Myocyte (in vitro differentiated cells): Measurements from ENCODE around the gene ARL6IP4. TPM values are rescaled to one million over a fixed set of nuclear protein-coding genes. Genes with fewer than 3 reads are reported as not detected.
"Not testable (repeated sequence)": the region's sequence is repeated elsewhere in the genome, so short reads cannot be mapped to it uniquely, and the experiment has no call there.

Source experiments
- DNase-seq: peaks from one replicate; pipeline ENCODE4 v3.0.0-alpha.2; 2012; ENCODE audit warnings: low read depth
- polyA plus RNA-seq: library from polyadenylated mRNA; unstranded; fragments of >200 nt; gene quantifications from one replicate; pipeline ENCODE4 v1.2.1, GENCODE V29; 2012; ENCODE audit warnings: missing spikeins
- total RNA-seq: library from RNA; depleted of rRNA; stranded (reverse); fragments of >200 nt; gene quantifications from 2 replicates; pipeline ENCODE4 v1.2.3, GENCODE V29; 2014

The ARL6IP4 gene
- 189 and 192 TPM in 2 replicates for total RNA-seq
- 184 TPM for polyA plus RNA-seq

DNA sequence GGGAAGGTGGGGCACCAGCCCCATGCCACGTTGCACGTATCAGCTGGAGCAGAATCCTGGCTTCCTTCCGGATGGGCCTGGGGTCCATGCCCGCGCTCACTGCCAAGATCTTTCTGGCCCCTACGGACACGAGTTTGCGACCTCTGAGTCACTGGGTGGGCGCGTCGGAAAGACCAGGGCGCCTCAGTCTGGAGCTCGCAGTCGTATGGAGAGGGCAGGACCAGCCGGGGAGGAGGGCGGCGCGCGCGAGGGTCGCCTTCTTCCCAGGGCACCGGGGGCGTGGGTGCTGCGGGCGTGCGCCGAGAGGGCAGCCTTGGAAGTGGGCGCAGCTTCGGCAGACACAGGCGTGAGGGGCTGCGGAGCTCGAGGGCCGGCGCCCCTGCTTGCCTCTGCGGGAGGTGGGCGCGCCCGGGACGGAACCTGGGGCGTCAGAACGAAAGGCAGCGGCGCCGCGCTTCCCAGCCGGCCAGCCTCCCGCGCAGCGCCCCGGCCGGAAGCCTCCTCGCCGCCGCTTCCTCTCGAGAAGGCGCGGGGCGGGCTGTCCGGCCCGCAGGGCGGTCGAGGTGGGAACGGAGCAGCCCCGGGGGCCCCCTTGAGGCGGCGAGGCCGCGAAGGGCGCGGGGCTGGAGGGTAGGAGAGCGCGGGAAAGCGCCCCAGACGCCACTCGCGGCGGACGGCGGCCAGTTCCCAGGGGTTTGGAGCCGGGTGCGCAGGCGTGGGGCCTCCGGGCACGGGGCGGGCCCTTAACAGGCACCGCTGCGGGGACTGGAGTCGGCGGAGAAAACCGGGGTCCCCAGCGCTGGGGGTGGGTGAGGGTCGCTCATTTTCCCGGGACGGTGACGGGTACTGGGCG, at the start of gene ARL6IP4:
TSS of gene ARL6IP4 (plus strand) at position 499 of the 853 bp plus-strand sequence. CDS start 459 bp downstream, outside the sequence.
- DNase-seq: peak; percentile 69

DNA sequence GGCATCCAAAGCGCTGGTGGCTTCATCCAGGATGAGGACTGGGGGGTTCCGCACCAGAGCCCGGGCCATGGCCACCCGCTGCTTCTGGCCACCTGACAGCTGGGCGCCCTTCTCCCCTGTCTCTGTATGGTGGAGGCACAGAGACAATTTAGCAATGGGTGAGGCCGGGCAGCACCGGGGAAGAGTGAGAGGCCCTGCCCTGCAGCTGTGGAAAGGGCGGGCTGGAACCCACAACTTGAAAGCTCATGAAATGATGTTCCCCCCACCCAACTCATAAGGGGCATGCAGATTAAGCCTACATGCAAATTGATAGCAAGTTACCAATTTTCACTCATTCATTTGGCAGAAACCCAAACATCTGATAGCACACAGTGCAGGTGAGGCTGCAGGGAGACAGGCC, 48.3 kb upstream of the ARL6IP4 start:
- DNase-seq: no peak

DNA sequence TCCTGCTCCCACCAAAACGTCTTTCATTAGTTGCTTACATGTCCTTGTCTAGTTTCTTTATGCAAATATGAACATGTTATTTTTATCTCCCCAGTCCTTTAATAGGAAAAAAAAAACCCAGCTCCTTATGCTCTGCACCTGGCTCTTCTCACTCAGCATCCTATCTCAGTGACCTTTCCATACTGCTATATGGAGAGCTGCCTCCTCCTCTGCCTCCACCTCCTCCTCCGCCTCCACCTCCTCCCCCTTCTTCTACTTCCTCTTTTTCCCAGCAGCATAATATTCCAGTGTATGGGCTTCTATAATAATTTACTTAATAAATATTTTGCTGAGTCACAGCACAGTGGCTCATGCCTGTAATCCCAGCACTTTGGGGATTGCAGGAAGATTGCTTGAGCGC, 45.8 kb upstream of the ARL6IP4 start:
- no peak for DNase-seq

DNA sequence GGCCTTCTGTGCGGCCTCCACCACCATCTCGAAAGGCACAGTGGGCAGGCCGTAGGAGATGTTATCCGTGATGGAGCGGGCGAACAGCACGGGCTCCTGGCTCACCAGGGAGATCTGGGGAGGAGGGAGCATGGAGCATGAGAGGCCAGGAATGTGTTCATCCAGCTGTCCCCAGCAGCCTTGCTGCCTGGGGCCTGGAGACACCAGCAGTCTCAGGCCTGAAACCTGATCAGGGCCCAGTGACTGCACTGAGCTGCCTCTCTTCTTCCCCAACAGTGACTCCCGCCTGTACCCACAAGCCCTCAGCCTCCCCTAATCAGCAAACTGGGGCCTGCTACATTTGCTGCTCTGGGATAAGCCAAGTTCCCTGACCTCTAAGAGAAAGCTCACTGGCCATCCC, 45.2 kb upstream of the ARL6IP4 start:
- peak; percentile 71 for DNase-seq

DNA sequence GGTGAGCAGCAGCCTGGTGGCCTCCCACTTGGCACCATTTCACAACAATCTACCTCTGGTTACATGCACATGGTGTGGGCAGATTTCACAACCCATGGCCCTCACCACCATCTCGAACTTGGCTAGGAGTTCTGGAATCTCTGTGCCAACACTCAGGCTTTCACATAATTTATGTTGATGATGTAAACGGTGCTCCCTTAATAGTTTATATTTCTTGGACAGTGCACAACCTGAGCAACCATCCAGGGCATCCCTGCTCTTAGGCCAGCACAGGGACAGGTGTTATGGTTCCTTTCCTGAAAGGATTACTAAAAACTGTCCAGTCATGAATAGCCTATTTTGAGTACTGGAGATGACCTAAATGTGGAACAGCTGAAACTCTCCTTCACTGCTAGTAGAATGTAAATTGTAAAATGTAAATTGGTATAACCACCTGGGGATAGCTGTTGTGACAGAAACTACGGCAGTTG, 42.8 kb upstream of the ARL6IP4 start:
- peak; percentile 54 for DNase-seq

DNA sequence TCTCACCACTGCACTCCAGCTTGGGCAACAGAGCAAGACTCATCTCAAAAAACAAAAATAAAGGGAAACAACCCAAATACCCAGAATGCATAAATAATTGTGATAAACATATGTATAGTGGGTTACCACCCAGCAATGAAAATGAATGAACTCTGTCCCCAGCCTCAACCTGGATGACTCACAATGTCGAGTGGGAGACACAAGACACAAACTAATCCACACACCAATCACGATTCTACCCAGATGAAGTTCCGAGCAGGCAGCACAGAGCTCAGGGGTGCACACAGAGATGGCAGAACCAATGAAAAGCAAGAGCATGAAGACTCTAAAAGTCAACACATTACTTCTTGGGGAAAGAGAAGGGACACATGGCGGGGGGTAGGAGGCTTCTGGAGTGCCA, 41.4 kb upstream of the ARL6IP4 start:
- no peak for DNase-seq

DNA sequence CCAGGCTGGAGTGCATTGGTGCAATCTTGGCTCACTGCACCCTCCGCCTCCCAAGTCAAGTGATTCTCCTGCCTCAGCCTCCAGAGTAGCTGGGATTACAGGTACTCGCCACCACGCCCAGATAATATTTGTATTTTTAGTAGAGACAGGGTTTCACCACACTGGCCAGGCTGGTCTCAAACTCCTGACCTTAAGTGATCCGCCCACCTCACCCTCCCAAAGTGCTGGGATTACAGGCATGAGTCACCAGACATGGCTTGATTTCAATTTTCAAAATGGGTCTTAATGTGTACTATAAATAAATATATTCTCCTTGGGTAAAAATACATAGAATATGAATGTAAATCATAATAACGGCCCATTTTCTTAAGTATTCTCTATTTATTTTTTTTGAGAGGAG, 39.1 kb upstream of the ARL6IP4 start:
- DNase-seq: not testable (repeated sequence)

DNA sequence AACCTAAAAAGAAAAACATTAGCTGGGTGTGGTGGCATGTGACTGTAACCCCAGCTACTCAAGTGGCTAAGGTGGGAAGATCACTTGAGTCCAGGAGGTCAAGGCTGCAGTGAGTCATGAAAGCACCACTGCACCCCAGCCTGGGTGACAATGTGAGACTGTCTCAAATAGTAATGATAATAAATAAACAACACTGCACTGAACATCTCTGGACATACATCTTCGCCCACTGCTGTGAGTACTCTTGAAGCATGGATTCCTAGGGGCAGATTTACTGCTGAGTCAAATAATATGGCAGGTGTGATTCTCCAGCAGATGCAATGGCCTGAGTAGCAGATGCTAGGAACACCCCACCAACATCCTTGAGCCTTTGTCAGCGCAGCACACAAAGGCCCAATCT, 37.8 kb upstream of the ARL6IP4 start:
- no peak for DNase-seq

DNA sequence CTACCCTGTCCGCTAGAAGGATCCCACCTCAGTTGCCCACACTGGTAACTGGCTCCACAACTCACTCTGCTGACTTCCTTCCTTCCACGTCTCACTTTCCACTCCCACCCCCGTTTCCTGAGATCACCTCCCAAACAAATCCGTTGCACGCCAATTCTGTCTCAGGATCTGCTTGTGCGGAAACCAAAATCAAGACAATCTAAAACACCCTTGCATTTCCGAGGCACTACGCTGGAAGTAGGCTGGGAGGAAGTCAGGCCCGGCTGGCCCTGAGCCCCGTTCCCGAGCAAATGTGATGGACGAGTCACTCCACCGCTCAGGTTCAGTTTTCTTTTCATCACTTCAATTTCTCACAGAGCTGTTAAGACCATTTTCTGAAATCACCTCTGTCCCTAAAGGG, 37.3 kb upstream of the ARL6IP4 start:
- DNase-seq: no peak

DNA sequence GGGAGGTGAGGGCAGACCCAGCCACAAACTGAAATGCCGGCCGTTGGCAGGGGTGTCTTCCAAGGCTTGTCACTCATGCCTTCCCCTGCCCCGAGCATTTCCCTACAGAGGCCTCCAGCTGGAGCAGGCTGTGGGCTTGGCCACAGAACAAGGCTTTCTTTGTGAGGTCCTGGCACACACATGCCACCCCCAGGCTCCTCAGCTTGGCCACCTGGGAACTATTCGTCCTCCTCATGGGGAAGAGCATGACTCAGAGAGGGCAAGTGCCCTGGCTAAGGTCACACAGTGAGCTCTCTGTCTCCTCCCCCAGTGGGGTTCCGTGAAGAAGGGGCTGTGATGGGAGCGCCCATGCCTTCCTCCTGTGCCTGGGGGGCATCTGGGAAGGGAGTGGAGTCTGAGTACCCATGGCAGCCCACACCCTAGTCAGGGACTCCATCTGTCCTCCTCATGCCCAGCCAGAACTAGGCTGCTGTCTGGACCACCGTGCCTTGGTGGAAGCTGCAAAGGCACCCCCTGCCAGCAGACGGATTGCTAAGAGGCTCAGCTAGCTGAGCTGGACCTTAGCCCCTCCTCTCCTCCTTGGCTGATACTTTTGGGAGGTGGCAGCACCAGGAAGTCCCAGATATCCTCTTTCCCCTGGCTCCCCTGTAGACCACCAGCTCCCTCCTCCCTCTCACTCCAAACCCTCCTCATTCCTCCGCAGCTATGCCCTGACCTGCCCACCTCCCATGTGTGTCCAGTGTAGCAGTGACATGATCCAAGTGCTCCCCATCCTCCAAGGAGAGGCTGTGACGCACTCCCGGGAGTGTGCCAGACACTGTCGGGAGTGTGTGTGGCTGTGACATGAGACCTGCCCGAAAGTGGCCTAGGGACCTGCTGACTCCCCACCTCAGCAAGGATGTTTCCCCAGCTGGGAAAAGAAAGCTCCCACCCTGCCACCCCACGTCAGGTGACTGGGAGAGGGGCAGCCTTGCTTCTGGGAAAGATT, 35.6 kb upstream of the ARL6IP4 start:
- DNase-seq: peak; percentile 91

DNA sequence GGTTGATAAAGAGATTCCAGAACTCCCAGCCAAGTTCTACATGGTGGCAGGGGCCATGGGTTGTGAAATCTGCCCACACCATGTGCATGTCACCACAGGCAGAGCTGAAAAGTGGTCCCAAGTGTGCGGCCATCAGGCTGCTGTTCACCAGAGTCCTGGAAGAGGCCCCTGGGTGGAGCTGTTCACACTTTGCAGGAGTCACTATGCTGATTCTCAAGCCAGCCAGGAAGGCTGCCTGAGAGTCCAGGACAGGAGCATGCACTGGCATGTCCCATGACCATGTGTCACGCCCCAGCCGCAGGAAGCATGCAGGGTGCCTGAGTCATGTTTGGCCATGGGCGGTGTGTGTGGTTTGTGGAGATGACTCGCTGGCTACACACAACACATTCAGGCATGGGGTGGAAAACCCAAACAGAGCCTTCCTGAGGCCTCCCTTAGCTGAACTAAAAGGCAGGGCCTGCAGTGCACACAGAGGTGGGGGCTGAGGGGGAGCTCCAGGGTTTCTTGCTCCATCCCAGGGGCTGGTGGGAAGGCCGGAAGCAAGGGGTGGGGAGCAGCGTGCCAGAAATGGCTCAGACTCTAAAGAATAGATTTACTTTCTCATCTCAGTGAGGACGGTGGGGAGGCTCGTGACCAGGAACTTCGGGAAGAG, 33.7 kb upstream of the ARL6IP4 start:
- peak; percentile 100 for DNase-seq

DNA sequence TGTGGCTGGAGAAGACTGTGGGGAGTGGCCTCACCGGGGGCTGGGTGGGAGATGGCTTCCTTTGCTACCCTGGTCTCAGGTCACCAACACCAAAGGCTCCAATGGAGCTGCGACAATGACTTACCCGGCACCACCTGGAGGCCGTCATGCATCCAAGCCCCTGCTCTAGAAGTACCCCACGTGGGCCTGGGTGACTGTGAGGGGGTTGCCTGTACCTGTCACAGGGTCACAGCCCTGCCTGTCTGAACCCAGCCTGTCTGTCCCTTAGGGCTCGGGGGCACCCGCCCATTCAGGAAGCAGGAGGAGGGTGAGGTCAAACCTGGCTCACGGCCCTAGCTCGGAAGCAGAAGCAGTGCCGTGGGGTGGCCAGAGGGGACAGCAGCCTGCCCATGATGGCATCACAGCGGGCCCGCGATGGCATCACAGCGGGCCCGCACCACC, 33.1 kb upstream of the ARL6IP4 start:
- DNase-seq: no peak

DNA sequence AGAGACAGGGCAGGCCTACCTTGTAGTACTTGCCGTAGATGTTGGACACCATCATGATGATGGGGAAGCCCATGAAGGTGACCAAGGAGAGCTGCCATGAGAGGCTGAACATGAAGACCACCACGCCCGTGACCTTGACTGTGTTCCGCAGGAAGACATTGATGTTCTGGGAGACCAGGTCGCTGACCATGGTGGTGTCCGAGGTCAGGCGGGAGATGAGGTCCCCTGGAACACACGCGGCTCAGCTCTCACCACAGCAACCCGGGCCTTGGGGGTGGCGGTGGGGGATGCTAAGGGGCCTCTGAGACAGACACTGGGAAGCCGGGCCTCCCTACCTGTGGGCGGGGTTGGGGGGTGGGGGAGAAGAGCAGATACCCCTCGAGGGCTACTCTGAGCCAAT, 31.9 kb upstream of the ARL6IP4 start:
- no peak for DNase-seq

DNA sequence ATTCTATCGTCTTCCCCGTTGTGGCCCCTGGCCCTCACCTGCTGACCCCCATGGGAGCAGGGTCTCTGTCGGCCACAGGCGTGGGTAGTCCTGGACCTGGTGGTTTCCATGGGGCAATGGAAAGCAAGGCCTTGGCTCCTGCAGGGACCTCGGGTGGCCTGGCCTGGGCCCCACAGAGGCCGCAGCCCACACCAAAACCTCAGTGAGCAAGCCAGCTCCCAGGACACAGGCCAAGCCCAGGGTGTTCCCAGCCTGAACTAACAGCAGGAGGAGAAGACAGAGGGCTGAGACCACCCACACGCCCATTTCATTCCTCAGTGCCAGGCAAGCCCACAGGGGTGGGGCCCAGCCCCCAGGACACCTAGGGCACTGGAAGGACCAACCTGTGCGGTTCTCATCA, 31.1 kb upstream of the ARL6IP4 start:
- peak; percentile 49 for DNase-seq

DNA sequence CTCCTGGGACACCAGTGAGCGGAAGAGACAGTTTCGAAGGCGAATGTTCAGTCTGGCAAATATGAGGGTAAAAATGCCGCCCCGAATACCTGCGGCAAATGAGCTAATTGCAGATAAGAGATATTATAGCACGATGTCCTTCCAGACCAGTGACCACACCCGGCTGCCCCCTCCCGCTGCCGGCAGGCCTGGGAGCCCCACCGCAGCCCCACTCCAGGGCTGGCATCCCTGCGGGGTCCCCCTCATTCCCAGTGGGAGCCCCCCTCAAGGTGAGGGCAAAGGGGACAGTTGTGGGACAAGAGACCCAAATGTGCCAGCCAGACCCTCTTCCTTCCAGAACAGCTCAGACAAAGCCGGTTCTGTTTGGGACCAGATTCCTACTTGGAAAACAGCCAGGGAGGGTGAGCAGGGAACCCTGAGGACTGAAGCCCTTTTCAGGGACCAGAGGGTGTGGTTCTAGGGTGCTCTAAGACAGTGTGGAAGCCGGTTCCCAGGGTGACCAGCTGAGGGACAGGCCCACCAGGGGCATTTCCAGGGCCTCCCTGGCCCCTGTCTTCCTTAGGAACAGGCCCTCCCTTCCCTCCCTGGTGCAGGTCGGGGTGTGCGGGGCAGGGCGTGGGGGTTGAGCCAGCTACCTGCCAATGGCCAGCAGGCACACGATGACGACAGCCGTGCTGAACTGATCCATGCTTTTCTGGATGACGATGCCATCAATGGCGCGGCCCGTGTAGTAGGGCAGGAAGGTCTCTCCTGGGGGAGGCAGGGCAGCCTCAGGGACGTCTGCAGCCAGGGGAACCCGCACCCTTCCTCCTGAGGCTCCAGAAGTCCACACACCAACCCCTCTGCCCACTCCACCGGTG, 30.4 kb upstream of the ARL6IP4 start:
- DNase-seq: no peak

DNA sequence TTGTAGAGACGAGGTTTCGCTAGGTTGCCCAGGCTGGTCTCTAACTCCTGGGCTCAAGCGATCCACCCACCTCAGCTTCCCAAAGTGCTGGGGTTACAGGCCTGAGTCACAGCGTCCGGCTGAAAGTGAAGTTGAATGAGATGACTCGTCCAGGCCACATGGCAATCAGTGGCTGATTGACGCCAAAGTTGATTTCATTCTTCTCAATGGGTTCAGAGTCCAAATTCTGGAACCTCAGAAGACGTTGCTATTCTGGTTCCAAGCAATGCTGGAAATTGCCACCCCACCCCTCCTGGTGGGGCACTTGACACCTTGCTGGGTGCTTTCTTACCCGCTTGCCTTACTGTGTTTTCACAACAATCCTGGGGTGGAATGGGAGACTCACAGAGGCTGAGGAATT, 29.1 kb upstream of the ARL6IP4 start:
- DNase-seq: peak; percentile 64

DNA sequence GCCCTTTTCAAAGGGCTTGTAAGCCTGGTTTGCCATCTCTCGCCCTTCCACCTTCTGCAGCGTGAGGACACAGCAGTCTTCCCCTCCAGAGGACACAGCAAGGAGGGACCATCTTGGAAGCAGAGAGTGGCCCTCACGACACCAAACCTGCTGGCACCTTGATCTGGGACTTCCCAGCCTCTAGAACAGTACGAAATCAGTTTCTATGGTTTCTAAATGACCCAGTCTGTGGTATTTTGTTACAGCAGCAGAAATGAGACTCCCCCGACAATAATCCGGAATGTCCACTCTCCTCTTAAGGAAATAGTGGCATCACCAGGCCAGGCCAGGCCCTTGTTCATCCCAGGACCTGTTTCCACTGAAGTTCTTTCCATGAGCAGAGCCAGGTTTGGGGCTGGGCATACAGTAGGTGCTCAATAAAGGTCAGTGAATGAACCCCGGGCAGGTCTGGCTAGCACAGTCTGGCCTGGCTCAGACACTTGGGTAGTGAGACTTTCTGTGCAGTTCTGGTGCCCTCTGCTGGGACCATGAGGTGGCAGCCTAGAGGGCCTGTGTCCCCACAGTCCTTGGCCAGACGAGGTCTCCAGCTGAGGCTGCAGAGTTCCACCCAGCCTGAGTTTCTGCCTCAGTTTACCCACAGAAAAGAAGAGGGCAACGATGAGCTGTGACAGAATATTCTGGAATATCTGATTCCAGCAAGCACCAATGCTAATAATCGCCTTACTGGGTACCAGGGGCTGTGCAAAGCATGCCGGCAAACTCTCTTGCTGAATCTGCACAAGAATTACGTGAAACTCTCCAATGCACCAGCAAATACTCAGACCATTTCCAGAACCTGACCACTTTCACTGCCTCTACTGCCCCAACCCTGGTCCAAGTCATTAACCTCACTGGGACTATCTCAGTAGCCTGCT, 28.2 kb upstream of the ARL6IP4 start:
- peak; percentile 82 for DNase-seq

DNA sequence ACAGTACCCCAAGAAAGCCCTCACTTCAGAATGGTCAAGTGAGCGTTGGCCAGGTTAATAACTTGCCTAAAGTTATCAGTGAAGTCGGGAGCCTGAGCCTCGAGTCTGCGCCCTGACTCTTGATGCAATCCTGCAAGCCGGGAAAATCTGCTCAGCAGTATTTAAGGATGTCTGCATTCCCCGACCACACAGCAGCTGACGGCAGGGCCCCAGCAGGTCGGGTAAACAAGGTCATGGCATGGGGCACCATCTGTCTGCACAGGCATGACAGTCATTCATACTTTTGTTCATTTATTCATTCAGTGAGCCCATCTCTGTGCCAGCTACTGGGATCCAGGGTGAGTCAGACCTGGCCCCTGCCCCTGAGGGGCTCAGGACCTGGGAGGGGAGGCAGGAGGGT, 25.3 kb upstream of the ARL6IP4 start:
- DNase-seq: peak; percentile 89

DNA sequence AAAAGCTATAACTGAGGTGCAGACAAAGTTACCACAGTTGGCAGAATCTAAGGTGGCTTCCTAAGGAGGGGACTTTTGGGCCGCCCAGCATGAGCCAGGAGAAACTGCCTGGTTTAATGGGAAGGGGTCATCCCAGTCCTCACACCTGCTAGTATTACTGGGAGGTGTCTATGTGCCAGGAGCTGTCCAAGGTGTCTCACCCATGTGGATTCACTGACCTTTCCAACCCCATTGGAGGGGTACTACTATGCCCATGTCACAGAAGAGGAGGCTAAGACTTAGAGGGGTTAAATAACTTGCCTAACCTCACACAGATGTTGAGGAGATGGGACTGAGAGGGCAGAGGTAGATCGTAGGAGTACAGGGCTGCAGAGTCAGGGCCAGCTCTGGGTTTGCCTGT, 24.4 kb upstream of the ARL6IP4 start:
- no peak for DNase-seq
